ENCODE measurements around the gene GREB1.

Gene GREB1

DNA sequence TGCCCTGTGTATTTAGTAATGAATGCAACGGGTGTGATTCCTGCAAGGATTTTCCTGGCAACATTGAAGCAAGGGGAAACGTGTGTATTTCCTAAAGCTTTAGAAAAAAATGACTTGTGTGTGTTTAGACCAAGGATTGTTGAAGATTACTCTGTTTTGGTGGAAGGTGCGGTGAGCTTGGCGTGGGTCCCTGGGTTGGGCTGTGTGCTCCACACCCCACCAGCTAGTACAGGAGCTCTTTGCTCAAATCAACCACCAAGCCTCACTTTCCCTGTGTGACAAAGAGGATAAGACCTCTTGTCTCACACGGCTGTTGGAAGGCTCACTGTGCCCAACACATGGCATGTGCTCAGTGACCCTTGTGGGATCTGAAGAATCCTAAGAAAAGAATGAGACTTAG, 21.4 kb upstream of the GREB1 start:
- DNase-seq (ENCODE audit: low read depth in 2 of 3, low spot score in 2 of 3), result no peak

- DNase-seq (ENCODE audit: low read depth in 2 of 3, low spot score in 2 of 3), result no peak
Observed at GRCh38 chr2:11513319-11513718, 20.5 kb upstream of the GREB1 start.

GRCh38 chr2:11514081-11514730, 19.6 kb upstream of the GREB1 start:
- DNase-seq (ENCODE audit: low read depth in 2 of 3, low spot score in 2 of 3), result no peak

- DNase-seq (ENCODE audit: low read depth in 2 of 3, low spot score in 2 of 3), result no peak
Observed at GRCh38 chr2:11514904-11515303, 18.9 kb upstream of the GREB1 start.

- no peak for DNase-seq (ENCODE audit: low read depth in 2 of 3, low spot score in 2 of 3)
Observed at GRCh38 chr2:11515490-11515981, 18.3 kb upstream of the GREB1 start.

- DNase-seq (ENCODE audit: low read depth in 2 of 3, low spot score in 2 of 3), result no peak
Observed at GRCh38 chr2:11516984-11517648, 16.7 kb upstream of the GREB1 start.

GRCh38 chr2:11517906-11518305, 15.9 kb upstream of the GREB1 start:
- no peak for DNase-seq (ENCODE audit: low read depth in 2 of 3, low spot score in 2 of 3)

- no peak for DNase-seq (ENCODE audit: low read depth in 2 of 3, low spot score in 2 of 3)
Observed at GRCh38 chr2:11520092-11520693, 13.7 kb upstream of the GREB1 start.

- no peak for DNase-seq (ENCODE audit: low read depth in 2 of 3, low spot score in 2 of 3)
Observed at GRCh38 chr2:11521775-11522174, 12.1 kb upstream of the GREB1 start.

- DNase-seq (ENCODE audit: low read depth in 2 of 3, low spot score in 2 of 3), result no peak
Observed at GRCh38 chr2:11524470-11524869, 9.4 kb upstream of the GREB1 start.

DNA sequence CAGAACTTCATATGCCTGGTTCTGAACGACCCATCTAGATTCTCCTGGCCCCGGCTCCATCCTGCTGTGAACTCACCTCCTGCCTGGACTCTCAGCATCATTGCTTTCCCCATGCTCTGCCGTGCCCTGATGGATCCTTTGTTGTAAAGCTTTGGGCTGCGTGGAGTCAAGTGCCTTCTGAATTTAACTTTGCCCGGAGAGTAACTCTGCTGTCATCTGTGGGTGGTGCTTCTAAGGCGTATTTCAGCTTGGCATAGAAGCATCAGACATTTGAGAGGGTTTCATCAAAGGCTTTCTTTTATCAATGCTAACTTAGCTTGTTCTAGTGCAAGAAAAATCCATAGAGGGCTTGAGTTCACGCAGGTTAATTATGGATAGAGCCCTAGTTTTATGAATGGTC, 8.1 kb upstream of the GREB1 start:
- no peak for DNase-seq (ENCODE audit: low read depth in 2 of 3, low spot score in 2 of 3)

GRCh38 chr2:11527001-11527400, 6.8 kb upstream of the GREB1 start:
- DNase-seq (ENCODE audit: low read depth in 2 of 3, low spot score in 2 of 3), result no peak

GRCh38 chr2:11528228-11528627, 5.6 kb upstream of the GREB1 start:
- DNase-seq (ENCODE audit: low read depth in 2 of 3, low spot score in 2 of 3), result no peak

- no peak for DNase-seq (ENCODE audit: low read depth in 2 of 3, low spot score in 2 of 3)
Observed at GRCh38 chr2:11530864-11531465, 2.9 kb upstream of the GREB1 start.

GRCh38 chr2:11532416-11533055, 1.3 kb upstream of the GREB1 start:
- DNase-seq (ENCODE audit: low read depth in 2 of 3, low spot score in 2 of 3), result no peak

DNA sequence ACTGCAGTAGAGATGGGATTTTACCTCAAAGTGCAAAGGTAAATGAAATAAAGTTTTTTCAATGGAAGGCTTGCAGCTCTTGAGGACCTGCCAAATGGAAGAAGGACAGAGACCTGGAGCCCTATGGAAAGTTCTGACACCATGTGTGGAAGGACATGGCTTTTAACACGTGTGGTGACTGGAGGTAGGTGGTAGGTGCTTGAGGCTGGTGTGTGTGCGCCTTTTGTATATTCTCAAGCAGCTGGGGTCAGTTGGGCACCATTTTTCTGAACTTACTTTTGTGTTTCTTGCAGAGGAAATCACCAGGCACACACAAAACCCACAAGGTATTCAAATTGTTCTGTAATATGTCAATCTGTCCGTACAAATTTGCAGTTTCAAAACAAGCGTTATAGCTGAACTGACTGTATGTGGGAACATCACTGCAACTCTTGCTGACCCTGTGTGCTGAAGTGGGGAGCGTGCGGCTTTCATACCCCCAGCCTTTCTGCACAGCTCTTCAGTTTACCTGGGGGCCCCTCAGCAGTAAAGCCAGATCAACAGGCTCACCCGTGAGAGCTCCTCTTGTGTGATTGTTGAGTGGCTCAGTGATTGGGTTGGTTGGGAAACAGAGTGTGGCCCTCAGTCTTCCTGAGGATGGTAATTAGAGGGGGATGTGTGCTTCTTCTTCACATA, 363 bp downstream of the GREB1 start:
- no peak for DNase-seq (ENCODE audit: low read depth in 2 of 3, low spot score in 2 of 3)

DNA sequence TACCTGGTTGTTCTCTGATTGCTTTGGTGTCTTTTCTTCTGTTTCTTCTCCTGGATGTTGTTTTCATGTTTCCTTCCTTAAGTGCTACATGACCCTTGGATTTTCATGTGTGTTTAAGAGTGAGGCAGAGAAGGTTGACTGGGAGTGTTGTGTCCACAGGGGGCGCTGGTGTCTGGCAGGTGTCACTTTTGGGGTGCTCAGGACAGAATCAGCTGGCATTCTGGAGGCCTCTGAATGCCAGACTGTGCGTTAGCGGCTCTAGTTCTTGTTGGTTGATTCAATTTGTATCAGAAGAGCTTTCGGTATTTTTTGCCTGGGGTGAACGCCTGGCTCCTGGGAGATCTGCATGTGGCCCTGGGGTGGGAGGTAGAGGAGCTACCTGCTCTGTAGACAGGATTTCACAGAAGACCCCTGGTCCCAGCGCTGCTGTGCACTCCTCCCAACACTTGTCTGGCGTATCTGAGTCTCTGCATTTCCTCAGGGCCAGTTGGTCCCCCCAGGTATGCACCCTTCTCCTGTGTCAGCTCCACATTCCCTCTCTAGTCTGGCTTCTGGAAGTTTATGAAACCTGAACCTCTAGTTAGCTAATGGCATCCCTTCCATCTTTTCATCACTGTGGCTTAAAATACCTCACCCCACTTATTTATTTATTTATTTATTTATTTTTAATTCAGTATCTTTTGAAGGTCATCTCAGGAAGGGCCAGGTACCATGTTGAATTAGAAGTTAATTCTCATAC, 1.1 kb downstream of the GREB1 start:
- DNase-seq (ENCODE audit: low read depth in 2 of 3, low spot score in 2 of 3), result no peak

- no peak for DNase-seq (ENCODE audit: low read depth in 2 of 3, low spot score in 2 of 3)
Observed at GRCh38 chr2:11535899-11536344, 2.1 kb downstream of the GREB1 start.

DNA sequence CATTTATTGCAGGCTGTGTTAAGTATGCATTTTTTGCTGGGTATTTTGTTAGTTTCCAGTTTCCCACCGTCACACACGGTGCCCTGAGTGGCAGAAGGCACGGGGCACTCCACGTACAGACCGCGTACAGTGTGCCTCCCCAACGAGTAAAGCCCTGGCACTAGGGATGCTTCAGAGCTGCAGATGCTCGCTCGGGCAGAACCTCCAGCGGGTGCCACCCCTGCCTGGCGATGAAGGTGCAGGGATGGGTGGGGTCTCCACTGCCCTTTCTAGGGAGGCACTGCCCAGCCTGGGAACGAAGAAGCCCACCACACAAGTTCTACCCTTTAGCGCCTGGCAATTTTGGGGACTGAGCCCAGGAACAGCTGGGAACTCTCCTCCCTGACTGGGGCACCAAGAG, 4.1 kb downstream of the GREB1 start:
- DNase-seq (ENCODE audit: low read depth in 2 of 3, low spot score in 2 of 3), result no peak

Data from activated CD8-positive, alpha-beta memory T cell treated with anti-CD3 and anti-CD28 coated beads for 48 hours (primary cell).